ENCODE data around the gene EP400.

DNA sequence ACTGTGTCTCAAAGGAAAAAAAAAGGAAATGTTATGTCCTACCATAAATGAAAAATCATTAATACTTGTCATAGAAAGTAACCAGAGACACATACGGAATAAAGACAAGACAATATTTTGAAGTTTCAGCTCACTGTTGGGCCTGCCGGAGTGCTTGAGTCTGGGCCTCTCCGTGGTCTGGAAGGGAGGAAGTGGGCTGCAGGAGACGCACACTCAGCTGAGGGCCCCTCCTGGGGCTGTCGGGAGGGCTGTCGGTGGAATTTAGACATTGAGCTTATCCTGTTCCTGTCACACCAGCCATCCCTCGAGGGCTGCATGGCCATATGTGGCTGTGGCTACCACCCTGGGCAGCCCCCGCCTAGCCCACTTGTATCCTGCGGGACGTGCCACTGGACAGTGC, 113.7 kb downstream of the EP400 start:
- no peak for TF ChIP-seq BCL11A (tag by site-specific recombination; IDR thresholded peaks at IDR 0.05; ENCODE audit: low read depth)
- no peak for TF ChIP-seq TCF7L2 (IDR thresholded peaks at IDR 0.05; ENCODE audit: borderline replicate concordance, low read depth, low read length)
- TF ChIP-seq, protein P1, sequence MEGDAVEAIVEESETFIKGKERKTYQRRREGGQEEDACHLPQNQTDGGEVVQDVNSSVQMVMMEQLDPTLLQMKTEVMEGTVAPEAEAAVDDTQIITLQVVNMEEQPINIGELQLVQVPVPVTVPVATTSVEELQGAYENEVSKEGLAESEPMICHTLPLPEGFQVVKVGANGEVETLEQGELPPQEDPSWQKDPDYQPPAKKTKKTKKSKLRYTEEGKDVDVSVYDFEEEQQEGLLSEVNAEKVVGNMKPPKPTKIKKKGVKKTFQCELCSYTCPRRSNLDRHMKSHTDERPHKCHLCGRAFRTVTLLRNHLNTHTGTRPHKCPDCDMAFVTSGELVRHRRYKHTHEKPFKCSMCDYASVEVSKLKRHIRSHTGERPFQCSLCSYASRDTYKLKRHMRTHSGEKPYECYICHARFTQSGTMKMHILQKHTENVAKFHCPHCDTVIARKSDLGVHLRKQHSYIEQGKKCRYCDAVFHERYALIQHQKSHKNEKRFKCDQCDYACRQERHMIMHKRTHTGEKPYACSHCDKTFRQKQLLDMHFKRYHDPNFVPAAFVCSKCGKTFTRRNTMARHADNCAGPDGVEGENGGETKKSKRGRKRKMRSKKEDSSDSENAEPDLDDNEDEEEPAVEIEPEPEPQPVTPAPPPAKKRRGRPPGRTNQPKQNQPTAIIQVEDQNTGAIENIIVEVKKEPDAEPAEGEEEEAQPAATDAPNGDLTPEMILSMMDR (tag by site-specific recombination; IDR thresholded peaks at IDR 0.05): no peak
- TF ChIP-seq ZNF629 (tag by site-specific recombination; IDR thresholded peaks at IDR 0.05): no peak
- TF ChIP-seq ZIC2 (tag by site-specific recombination; IDR thresholded peaks at IDR 0.05): no peak
